ENCODE measurements around the gene KIF13A. TPM values are rescaled to one million over a fixed set of nuclear protein-coding genes. Genes with fewer than 3 reads are reported as not detected.

The KIF13A gene
- total and polyA plus RNA-seq, 12 donors = 16.7 to 198 (median 97.8) TPM

DNA sequence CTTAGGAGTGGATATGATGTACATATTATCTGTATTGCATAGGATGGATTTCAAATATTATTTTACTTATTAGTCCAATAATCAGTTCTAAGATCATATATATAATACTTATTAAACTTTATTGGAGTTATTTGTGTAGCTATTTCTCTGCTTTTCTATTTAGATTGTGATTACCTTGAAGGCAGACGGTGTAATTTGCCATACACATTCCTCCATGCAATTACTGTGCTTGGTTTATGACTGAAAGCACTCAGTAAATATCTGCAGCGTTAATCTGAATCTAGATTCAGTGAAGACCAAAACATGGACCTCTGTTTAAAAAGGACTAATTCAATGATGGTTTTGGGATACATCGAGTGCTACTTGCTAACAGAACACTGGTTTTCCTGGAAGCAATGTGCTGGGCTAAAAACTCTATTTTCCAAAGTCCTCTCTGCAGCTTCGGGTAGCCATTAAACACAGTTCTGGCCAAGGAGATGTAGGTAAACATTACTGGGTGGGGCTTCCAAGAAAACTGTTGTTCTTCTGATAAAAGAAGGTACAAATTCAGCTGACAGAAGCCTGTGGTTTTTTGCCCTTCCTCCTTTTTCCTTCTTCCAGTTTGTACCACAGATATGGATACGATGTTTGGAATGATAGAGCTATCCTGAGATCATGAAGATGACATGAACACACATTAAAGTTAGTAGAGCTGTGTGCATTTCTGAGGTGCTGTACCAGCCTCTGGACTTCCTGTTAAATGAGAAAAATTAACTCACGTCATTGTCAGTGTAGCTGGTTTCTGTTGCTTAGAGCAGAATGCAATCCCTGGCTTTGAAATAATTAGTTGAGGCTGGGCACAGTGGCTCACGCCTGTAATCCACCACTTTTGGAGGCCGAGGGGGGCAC, 144.3 kb downstream of the KIF13A start:
- whole genome bisulfite sequencing, 2 donors = 91 to 93% methylated on average over 8 of the region's 8 CpGs
- ATAC-seq (no peak), DNase-seq (no peak)
- Histone ChIP-seq H3K9me3 (no peaks in the 10 kb centered on the region), H3K27ac (no peak overlapping the region), H3K4me3 (no peak overlapping the region), H3K27me3 (no peaks in the 10 kb centered on the region), H3K4me1 (peaks cover 0 to 4% (median 0%) of the 10 kb centered on the region in 9 donors), H3K36me3 (peaks cover 0 to 94% (median 7%) of the 10 kb centered on the region in 9 donors)
- no peak for TF ChIP-seq CTCF (IDR thresholded peaks at IDR 0.05)
- intact Hi-C loops (cut with DNase I) = loop anchor here in 3 of 10 donors (5.0 to 10.0 kb wide), 3 partner anchors 152 to 282 kb away; partner anchors contain the start of gene NHLRC1 (in 2 of the 3)

DNA sequence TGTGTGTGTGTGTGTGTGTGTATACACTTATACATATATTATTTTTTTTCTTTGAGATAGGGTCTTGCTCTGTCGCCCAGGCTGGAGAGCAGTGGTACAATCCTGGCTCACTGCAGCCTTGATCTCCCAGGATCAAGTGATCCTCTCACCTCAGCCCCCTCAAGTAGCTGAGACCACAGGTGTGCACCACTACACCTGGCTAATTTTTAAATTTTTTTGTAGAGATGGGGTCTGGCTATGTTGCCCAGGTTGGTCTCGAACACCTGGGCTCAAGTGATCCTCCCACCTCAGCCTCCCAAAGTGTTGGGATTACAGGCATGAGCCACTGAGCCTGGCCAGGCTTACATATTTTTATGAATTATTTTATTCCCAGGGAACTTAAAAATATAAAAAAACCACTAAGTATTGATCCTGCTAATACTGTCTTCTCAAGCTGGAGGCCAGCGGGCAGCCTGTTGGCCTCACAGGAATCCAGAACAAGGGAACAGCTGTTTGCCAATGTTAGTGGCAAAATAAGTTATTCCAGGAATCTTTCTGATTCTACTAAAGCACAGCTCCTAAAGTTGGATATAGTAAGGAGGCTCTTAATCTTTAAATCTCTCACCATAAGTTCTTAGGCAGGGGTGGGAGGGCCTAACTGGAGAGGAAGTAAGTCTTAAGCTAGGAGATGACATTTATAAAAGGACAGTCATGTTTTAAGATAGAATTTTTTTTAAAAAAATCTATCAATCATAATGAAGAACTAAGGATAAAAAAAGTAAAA, 145.2 kb downstream of the KIF13A start:
- no peak overlapping the region for H3K27ac ChIP-seq
- no peak overlapping the region for H3K4me3 ChIP-seq
- 96 to 97% methylated on average over 3 of the region's 3 CpGs for WGBS, 2 donors
- no peaks in the 10 kb centered on the region for H3K9me3 ChIP-seq
- no peak for ATAC-seq
- no peaks in the 10 kb centered on the region for H3K27me3 ChIP-seq
- peaks cover 0 to 89% (median 11%) of the 10 kb centered on the region in 9 donors for H3K36me3 ChIP-seq
- no peak for DNase-seq
- intact Hi-C loops (cut with DNase I) = loop anchor here in 3 of 10 donors (5.0 to 10.0 kb wide), 3 partner anchors 153 to 283 kb away; partner anchors contain the start of gene NHLRC1 (in 2 of the 3)
- no peak for TF ChIP-seq CTCF (IDR thresholded peaks at IDR 0.05)
- peaks cover 0 to 4% (median 0%) of the 10 kb centered on the region in 9 donors for H3K4me1 ChIP-seq

GRCh38 chr6:17839513-17840223, 147.8 kb downstream of the KIF13A start:
- intact Hi-C loops (cut with DNase I) = loop anchor here in 5 of 10 donors (5.0 to 10.0 kb wide), 5 partner anchors 85 to 285 kb away; partner anchors contain the start of genes NHLRC1 (in 4 of the 5) and KIF13A (in 1 of the 5)
- ATAC-seq = no peak
- no peak for DNase-seq
- H3K4me1 ChIP-seq = peaks cover 0 to 4% (median 0%) of the 10 kb centered on the region in 9 donors
- 90 to 92% methylated on average over 9 of the region's 9 CpGs for WGBS, 2 donors
- no peak overlapping the region for H3K4me3 ChIP-seq
- TF ChIP-seq CTCF (IDR thresholded peaks at IDR 0.05) = no peak
- peaks cover 0 to 89% (median 29%) of the 10 kb centered on the region in 9 donors for H3K36me3 ChIP-seq
- no peaks in the 10 kb centered on the region for H3K9me3 ChIP-seq
- H3K27ac ChIP-seq = no peak overlapping the region
- H3K27me3 ChIP-seq = no peaks in the 10 kb centered on the region
